A549 treated with Hydrocortisone at 1 μM for 4 hours (cell line): ENCODE results near the gene HIBCH. TPM values are rescaled to one million over a fixed set of nuclear protein-coding genes. Genes with fewer than 3 reads are reported as not detected.

Experiments used
- total RNA-seq: library from RNA; stranded (reverse); fragments of 200-300 nt; extraction: Qiagen RNA extraction; gene quantifications from 5 replicates; pipeline ENCODE4 v1.2.3, GENCODE V29; 2022

The HIBCH gene
- total RNA-seq: 13.8 to 17.8 TPM (median 15.2 TPM) in 5 replicates

GRCh38 chr2:190319555-190320498 is at the start of gene HIBCH:
Gene HIBCH (minus strand): TSS chr2:190319826. CDS start chr2:190319750, 76 bp downstream.

GRCh38 chr2:190343536-190344275 is 24.1 kb upstream of the HIBCH start, which contains the start of gene INPP1:
Gene INPP1 (plus strand): TSS chr2:190343589. CDS start chr2:190360103, 16,514 bp downstream.

Other genes with a start within 250 kb of the HIBCH start
- 32.7 to 38.1 TPM (median 36.2 TPM) in 5 replicates for gene INPP1, start 23.8 kb upstream of the HIBCH start, total RNA-seq
- 22.7 to 36.4 TPM (median 33.1 TPM) in 5 replicates for gene MFSD6, start 88.5 kb upstream of the HIBCH start, total RNA-seq
- gene NEMP2, start 214.9 kb upstream of the HIBCH start, total RNA-seq: 7.1 to 8.4 TPM (median 7.3 TPM) in 5 replicates